ENCODE measurements around the gene ITPK1. TPM values are rescaled to one million over a fixed set of nuclear protein-coding genes. Genes with fewer than 3 reads are reported as not detected.
A peak's percentile ranks its signal among the peaks of the same experiment; 100 is the strongest.
"Not testable (repeated sequence)": the region's sequence is repeated elsewhere in the genome, so short reads cannot be mapped to it uniquely, and the experiment has no call there.

Gene ITPK1
- total RNA-seq, 1 experiment from 2014 or later: 133 TPM

GRCh38 chr14:93106541-93107156, 9.1 kb downstream of the ITPK1 start:
- TF ChIP-seq, protein P1, sequence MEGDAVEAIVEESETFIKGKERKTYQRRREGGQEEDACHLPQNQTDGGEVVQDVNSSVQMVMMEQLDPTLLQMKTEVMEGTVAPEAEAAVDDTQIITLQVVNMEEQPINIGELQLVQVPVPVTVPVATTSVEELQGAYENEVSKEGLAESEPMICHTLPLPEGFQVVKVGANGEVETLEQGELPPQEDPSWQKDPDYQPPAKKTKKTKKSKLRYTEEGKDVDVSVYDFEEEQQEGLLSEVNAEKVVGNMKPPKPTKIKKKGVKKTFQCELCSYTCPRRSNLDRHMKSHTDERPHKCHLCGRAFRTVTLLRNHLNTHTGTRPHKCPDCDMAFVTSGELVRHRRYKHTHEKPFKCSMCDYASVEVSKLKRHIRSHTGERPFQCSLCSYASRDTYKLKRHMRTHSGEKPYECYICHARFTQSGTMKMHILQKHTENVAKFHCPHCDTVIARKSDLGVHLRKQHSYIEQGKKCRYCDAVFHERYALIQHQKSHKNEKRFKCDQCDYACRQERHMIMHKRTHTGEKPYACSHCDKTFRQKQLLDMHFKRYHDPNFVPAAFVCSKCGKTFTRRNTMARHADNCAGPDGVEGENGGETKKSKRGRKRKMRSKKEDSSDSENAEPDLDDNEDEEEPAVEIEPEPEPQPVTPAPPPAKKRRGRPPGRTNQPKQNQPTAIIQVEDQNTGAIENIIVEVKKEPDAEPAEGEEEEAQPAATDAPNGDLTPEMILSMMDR (IDR thresholded peaks at IDR 0.05; ENCODE audit: unreplicated experiment): no peak
- CTCF ChIA-PET: interaction anchor here (0.9 to 3.9 kb wide), 7 partner anchors 10 to 219 kb away, joined by 3 to 15 read pairs (median 3); no protein-coding TSS in a partner anchor
- no peak overlapping the region for H3K27ac Mint-ChIP-seq (ENCODE audit: low read depth, unreplicated experiment)
- BruUV-seq (replicated peaks): no TSS peak
- POLR2A ChIA-PET: interaction anchor here (0.9 to 1.3 kb wide), 3 partner anchors 10 to 78 kb away, joined by 3 to 4 read pairs (median 4); partner anchors contain the start of genes LYSET and MOAP1
- DNase-seq (ENCODE audit: unreplicated experiment): no peak
- no peaks in the 10 kb centered on the region for H3K9me3 Mint-ChIP-seq (ENCODE audit: unreplicated experiment)
- intact Hi-C loops (cut with micrococcal nuclease): no loop called here
- H3K36me3 Mint-ChIP-seq (ENCODE audit: insufficient read depth, unreplicated experiment): peaks cover 16% of the 10 kb centered on the region
- peaks cover 20% of the 10 kb centered on the region for H3K4me1 Mint-ChIP-seq (ENCODE audit: insufficient read depth, unreplicated experiment)
- H3K4me3 Mint-ChIP-seq (ENCODE audit: unreplicated experiment): no peak overlapping the region
- no peaks in the 10 kb centered on the region for H3K27me3 Mint-ChIP-seq (ENCODE audit: insufficient read depth, unreplicated experiment)

DNA sequence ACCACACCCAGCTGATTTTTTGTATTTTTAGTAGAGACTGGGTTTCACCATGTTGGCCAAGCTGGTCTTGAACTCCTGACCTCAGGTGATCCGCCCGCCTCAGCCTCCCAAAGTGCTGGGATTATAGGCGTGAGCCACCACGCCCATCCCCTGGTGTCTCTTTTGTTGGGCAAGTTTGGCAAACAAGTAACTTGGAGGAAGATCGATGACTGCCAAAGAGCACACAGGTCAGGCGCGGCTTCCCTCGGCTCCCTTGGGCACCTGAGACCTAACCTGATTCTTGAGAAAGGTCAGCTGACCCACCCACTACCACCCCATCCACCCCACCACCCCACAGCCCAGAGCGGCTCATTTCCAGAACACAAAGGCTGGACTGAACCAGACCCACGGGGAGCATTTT, 9.9 kb downstream of the ITPK1 start:
- POLR2A ChIA-PET: interaction anchor here (0.7 to 1.8 kb wide), 6 partner anchors 8 to 208 kb away, joined by 3 to 10 read pairs (median 4); no protein-coding TSS in a partner anchor
- H3K27me3 Mint-ChIP-seq (ENCODE audit: insufficient read depth, unreplicated experiment); BruUV-seq (replicated peaks); DNase-seq (ENCODE audit: unreplicated experiment); H3K9me3 Mint-ChIP-seq (ENCODE audit: unreplicated experiment); intact Hi-C loops (cut with micrococcal nuclease); H3K4me3 Mint-ChIP-seq (ENCODE audit: unreplicated experiment): not testable (repeated sequence)
- H3K4me1 Mint-ChIP-seq (ENCODE audit: insufficient read depth, unreplicated experiment): peaks cover 20% of the 10 kb centered on the region
- CTCF ChIA-PET: interaction anchor here (0.6 to 3.9 kb wide), 9 partner anchors 9 to 259 kb away, joined by 3 to 15 read pairs (median 3); no protein-coding TSS in a partner anchor
- H3K27ac Mint-ChIP-seq (ENCODE audit: low read depth, unreplicated experiment): peak overlapping the region; percentile 47
- H3K36me3 Mint-ChIP-seq (ENCODE audit: insufficient read depth, unreplicated experiment): peaks cover 16% of the 10 kb centered on the region

- ChIA-PET POLR2A (interaction anchor here (0.6 to 1.8 kb wide), 6 partner anchors 8 to 209 kb away, joined by 3 to 10 read pairs (median 4); no protein-coding TSS in a partner anchor), CTCF (interaction anchor here (0.6 to 3.9 kb wide), 10 partner anchors 8 to 258 kb away, joined by 3 to 15 read pairs (median 3); no protein-coding TSS in a partner anchor)
- BruUV-seq (replicated peaks): no TSS peak
- H3K4me3 Mint-ChIP-seq (ENCODE audit: unreplicated experiment): no peak overlapping the region
- peaks cover 16% of the 10 kb centered on the region for H3K36me3 Mint-ChIP-seq (ENCODE audit: insufficient read depth, unreplicated experiment)
- no peaks in the 10 kb centered on the region for H3K9me3 Mint-ChIP-seq (ENCODE audit: unreplicated experiment)
- intact Hi-C loops (cut with micrococcal nuclease): no loop called here
- peak; percentile 85 for DNase-seq (ENCODE audit: unreplicated experiment)
- no peaks in the 10 kb centered on the region for H3K27me3 Mint-ChIP-seq (ENCODE audit: insufficient read depth, unreplicated experiment)
- TF ChIP-seq, protein P1 (IDR thresholded peaks at IDR 0.05; ENCODE audit: unreplicated experiment): no peak
- peak overlapping the region; percentile 47 for H3K27ac Mint-ChIP-seq (ENCODE audit: low read depth, unreplicated experiment)
- H3K4me1 Mint-ChIP-seq (ENCODE audit: insufficient read depth, unreplicated experiment): peaks cover 22% of the 10 kb centered on the region
Measured at GRCh38 chr14:93105362-93105761, 10.4 kb downstream of the ITPK1 start.

DNA sequence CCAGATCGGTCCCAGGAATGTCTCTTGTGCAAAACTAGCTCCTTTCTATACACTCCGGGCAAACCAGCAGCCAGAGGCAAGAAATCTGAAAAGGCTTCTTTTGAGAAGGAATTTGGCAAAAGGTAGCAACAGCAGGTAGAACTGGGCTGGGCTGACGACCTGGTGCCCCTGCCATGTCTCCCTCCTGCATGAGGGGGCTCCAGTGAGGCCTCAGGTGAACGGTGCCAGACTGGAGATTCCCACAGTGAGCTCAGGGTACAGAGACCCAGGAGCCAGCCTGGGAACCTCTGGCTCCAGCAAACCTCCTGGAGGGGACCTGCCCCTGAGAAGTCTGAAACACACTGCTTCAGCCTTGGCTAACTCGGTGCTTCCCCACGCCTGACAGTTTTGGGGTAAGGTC, 10.8 kb downstream of the ITPK1 start:
- Mint-ChIP-seq H3K4me3 (ENCODE audit: unreplicated experiment) (no peak overlapping the region), H3K27me3 (ENCODE audit: insufficient read depth, unreplicated experiment) (no peaks in the 10 kb centered on the region), H3K9me3 (ENCODE audit: unreplicated experiment) (no peaks in the 10 kb centered on the region), H3K4me1 (ENCODE audit: insufficient read depth, unreplicated experiment) (peaks cover 26% of the 10 kb centered on the region), H3K27ac (ENCODE audit: low read depth, unreplicated experiment) (peak overlapping the region; percentile 47), H3K36me3 (ENCODE audit: insufficient read depth, unreplicated experiment) (peaks cover 13% of the 10 kb centered on the region)
- DNase-seq (ENCODE audit: unreplicated experiment): peak; percentile 29
- BruUV-seq (replicated peaks): no TSS peak
- CTCF ChIA-PET: interaction anchor here (0.6 to 3.9 kb wide), 8 partner anchors 8 to 215 kb away, joined by 3 to 15 read pairs (median 4); no protein-coding TSS in a partner anchor
- TF ChIP-seq, protein P1 (IDR thresholded peaks at IDR 0.05; ENCODE audit: unreplicated experiment): no peak
- intact Hi-C loops (cut with micrococcal nuclease): no loop called here
- POLR2A ChIA-PET: interaction anchor here (0.6 to 1.8 kb wide), 4 partner anchors 8 to 62 kb away, joined by 3 to 10 read pairs (median 4); no protein-coding TSS in a partner anchor

Measured in MCF 10A (cell line).